Measurements from ENCODE around the gene UBA6. TPM values are rescaled to one million over a fixed set of nuclear protein-coding genes. Genes with fewer than 3 reads are reported as not detected.

UBA6 gene
- polyA plus RNA-seq, 1 of the 3 experiments (the other 2 are of a cell fraction) = 51.0 TPM

DNA sequence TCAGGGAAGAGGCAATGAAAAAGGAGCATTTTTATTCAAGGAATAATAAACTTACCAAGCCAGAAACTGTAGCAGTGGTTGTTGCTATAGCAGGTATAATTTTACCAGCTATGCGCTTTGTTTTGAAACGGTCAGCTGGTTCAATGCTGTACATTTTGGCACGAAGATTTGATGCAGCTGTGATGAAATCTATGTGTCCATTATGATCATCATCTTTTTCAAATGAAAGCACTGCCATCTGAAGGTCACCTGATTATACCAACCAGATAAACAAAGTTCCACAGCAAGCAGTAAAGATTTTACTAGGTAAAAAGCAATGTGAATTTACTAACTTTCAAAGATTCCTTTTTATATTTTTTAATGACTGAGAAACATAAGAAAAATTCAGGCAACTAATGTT lies 76.0 kb downstream of the UBA6 start:
- H3K4me3 ChIP-seq (ENCODE audit: low read depth in 2 of 2, low read length in 1 of 2) = no peak overlapping the region
- peaks cover 94 to 97% of the 10 kb centered on the region in 2 experiments for H3K36me3 ChIP-seq (replicated peaks in 1 of 2; ENCODE audit: control insufficient read depth in 1 of 2, insufficient read depth in 2 of 2, low read length in 1 of 2)
- no peaks in the 10 kb centered on the region for H4K20me1 ChIP-seq (ENCODE audit: insufficient read depth)
- no peaks in the 10 kb centered on the region for H3K27me3 ChIP-seq (ENCODE audit: insufficient read depth)
- peaks cover 11% of the 10 kb centered on the region for H3F3A ChIP-seq (replicated peaks; ENCODE audit: insufficient read depth)
- H3K79me2 ChIP-seq (ENCODE audit: insufficient read depth) = no peaks in the 10 kb centered on the region; the same call in 1 of the 2 replicates
- DNase-seq = no peak
- H3K4me1 ChIP-seq (ENCODE audit: control insufficient read depth in 1 of 2, insufficient read depth in 2 of 2, low read depth in 1 of 2, low read length in 1 of 2) = no peaks in the 10 kb centered on the region; a peak in 1 of 4 replicates
- H3K9ac ChIP-seq = no peak overlapping the region
- CTCF ChIA-PET = no interaction called here
- H3K9me2 ChIP-seq = no peaks in the 10 kb centered on the region
- H3K9me3 ChIP-seq = no peaks in the 10 kb centered on the region
- no peak overlapping the region for H2AFZ ChIP-seq (ENCODE audit: low read depth)
- H3K4me2 ChIP-seq = no peak overlapping the region
- 73% methylated on average over 3 of the region's 3 CpGs for WGBS (ENCODE audit: low lambda C conversion rate)
- POLR2A ChIA-PET = no interaction called here
- TF ChIP-seq RFX5 (IDR thresholded peaks at IDR 0.05; ENCODE audit: low read length) = no peak
- no peak for TF ChIP-seq SMC3 (IDR thresholded peaks at IDR 0.05; ENCODE audit: low read depth, low read length)
- TF ChIP-seq FOSL2 (IDR thresholded peaks at IDR 0.05; ENCODE audit: borderline replicate concordance, low read depth) = no peak
- TF ChIP-seq, protein P1, sequence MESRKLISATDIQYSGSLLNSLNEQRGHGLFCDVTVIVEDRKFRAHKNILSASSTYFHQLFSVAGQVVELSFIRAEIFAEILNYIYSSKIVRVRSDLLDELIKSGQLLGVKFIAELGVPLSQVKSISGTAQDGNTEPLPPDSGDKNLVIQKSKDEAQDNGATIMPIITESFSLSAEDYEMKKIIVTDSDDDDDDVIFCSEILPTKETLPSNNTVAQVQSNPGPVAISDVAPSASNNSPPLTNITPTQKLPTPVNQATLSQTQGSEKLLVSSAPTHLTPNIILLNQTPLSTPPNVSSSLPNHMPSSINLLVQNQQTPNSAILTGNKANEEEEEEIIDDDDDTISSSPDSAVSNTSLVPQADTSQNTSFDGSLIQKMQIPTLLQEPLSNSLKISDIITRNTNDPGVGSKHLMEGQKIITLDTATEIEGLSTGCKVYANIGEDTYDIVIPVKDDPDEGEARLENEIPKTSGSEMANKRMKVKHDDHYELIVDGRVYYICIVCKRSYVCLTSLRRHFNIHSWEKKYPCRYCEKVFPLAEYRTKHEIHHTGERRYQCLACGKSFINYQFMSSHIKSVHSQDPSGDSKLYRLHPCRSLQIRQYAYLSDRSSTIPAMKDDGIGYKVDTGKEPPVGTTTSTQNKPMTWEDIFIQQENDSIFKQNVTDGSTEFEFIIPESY (IDR thresholded peaks at IDR 0.05; ENCODE audit: borderline replicate concordance, low read depth) = no peak
- TF ChIP-seq JUND (IDR thresholded peaks at IDR 0.05) = no peak
- TF ChIP-seq NFIC (IDR thresholded peaks at IDR 0.05; ENCODE audit: borderline replicate concordance) = no peak
- no peak for TF ChIP-seq EZH2phosphoT487 (IDR thresholded peaks at IDR 0.05; ENCODE audit: borderline replicate concordance, low read depth)
- no peak for TF ChIP-seq GABPA (IDR thresholded peaks at IDR 0.05; ENCODE audit: low read depth)
- TF ChIP-seq NRF1 (IDR thresholded peaks at IDR 0.05; ENCODE audit: low read depth, low read length) = no peak
- no peak for TF ChIP-seq TAF1 (IDR thresholded peaks at IDR 0.05; ENCODE audit: borderline replicate concordance, low read depth, low read length)
- TF ChIP-seq CHD2 (IDR thresholded peaks at IDR 0.05; ENCODE audit: low read length, partially characterized antibody) = no peak
- no peak for TF ChIP-seq GATA2 (CRISPR knock-in tag; IDR thresholded peaks at IDR 0.05)
- TF ChIP-seq MEF2A (IDR thresholded peaks at IDR 0.05; ENCODE audit: borderline replicate concordance, low read depth) = no peak
- TF ChIP-seq EP300 (IDR thresholded peaks at IDR 0.05; ENCODE audit: borderline replicate concordance in 1 of 2, low read depth in 1 of 2, low read length in 1 of 2) = no peak
- no peak overlapping the region; a peak in 1 of 4 replicates for H3K27ac ChIP-seq (ENCODE audit: low read depth in 2 of 2, low read length in 1 of 2)

DNA sequence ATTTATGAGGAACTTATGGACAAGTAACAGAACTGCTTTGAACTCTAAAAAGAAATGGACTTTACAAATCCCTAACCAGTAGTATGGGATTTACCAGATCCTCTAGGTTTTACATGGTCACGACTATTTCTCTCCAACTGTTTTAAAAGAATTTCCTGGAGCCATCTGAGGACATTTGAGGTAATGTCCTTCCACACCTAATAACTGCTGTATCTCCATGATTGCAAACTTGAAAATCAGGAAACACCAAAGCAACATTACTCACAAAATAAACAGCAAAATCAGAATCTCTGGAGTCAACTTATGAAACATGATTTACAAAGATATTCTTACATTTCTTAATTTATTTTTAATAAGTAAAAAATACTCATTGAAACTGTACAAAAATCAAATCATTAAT lies 84.5 kb downstream of the UBA6 start:
- Histone ChIP-seq H3K4me3 (ENCODE audit: low read depth in 2 of 2, low read length in 1 of 2) (no peak overlapping the region), H3K4me1 (ENCODE audit: control insufficient read depth in 1 of 2, insufficient read depth in 2 of 2, low read depth in 1 of 2, low read length in 1 of 2) (no peaks in the 10 kb centered on the region), H3K79me2 (ENCODE audit: insufficient read depth) (no peaks in the 10 kb centered on the region), H3K27me3 (ENCODE audit: insufficient read depth) (no peaks in the 10 kb centered on the region), H3K36me3 (replicated peaks in 1 of 2; ENCODE audit: control insufficient read depth in 1 of 2, insufficient read depth in 2 of 2, low read length in 1 of 2) (peaks cover 69 to 80% of the 10 kb centered on the region in 2 experiments), H3K9me3 (peaks cover 6% of the 10 kb centered on the region; the same call in 1 of the 2 replicates), H3K27ac (ENCODE audit: low read depth in 2 of 2, low read length in 1 of 2) (no peak overlapping the region), H2AFZ (ENCODE audit: low read depth) (no peak overlapping the region), H3F3A (replicated peaks; ENCODE audit: insufficient read depth) (peaks cover 22% of the 10 kb centered on the region), H3K9me2 (no peaks in the 10 kb centered on the region), H3K4me2 (no peak overlapping the region), H4K20me1 (ENCODE audit: insufficient read depth) (no peaks in the 10 kb centered on the region), H3K9ac (no peak overlapping the region)
- DNase-seq = no peak
- POLR2A ChIA-PET = no interaction called here
- TF ChIP-seq NRF1 (IDR thresholded peaks at IDR 0.05; ENCODE audit: low read depth, low read length) = no peak
- no peak for TF ChIP-seq RFX5 (IDR thresholded peaks at IDR 0.05; ENCODE audit: low read length)
- no peak for TF ChIP-seq MXI1 (IDR thresholded peaks at IDR 0.05; ENCODE audit: low read depth, low read length)
- TF ChIP-seq, protein P2, sequence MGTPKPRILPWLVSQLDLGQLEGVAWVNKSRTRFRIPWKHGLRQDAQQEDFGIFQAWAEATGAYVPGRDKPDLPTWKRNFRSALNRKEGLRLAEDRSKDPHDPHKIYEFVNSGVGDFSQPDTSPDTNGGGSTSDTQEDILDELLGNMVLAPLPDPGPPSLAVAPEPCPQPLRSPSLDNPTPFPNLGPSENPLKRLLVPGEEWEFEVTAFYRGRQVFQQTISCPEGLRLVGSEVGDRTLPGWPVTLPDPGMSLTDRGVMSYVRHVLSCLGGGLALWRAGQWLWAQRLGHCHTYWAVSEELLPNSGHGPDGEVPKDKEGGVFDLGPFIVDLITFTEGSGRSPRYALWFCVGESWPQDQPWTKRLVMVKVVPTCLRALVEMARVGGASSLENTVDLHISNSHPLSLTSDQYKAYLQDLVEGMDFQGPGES (IDR thresholded peaks at IDR 0.05; ENCODE audit: low read depth, low read length) = no peak
- no peak for TF ChIP-seq FOXM1 (IDR thresholded peaks at IDR 0.05; ENCODE audit: low read depth)
- no peak for TF ChIP-seq JUND (IDR thresholded peaks at IDR 0.05)
- 95% methylated on average over 1 of the region's 1 CpG for WGBS (ENCODE audit: low lambda C conversion rate)
- CTCF ChIA-PET = interaction anchor here (0.6 kb wide), 1 partner anchor 19 kb away, joined by 3 read pairs; no protein-coding TSS in a partner anchor
